Measurements from ENCODE around the gene ABCC5. TPM values are rescaled to one million over a fixed set of nuclear protein-coding genes. Genes with fewer than 3 reads are reported as not detected.

ABCC5 gene
- total RNA-seq (2021; fragmentation: NEBNext Ultra II Directional; extraction: Animal tissue kit (Norgen Biotek cat#: 25700)) (36.6 and 40.8 TPM in 2 replicates), polyA plus RNA-seq (2011; rRNA removed) (25.3 TPM in 2 replicates), polyA minus RNA-seq (2011; rRNA and poly(A)+ RNA removed) (33.6 and 37.4 TPM in 2 replicates)
- polyA plus RNA-seq (2011; cell fraction: cytosol; rRNA removed), result 30.1 TPM
- 73.6 TPM for polyA plus RNA-seq (2011; cell fraction: nucleus; rRNA removed)
- 24.7 to 30.8 TPM (median 27.4 TPM) in 4 replicates for polyA plus RNA-seq (2012, experiment 1 of 2)
- polyA plus RNA-seq (2012, experiment 2 of 2), result 6.0 TPM
- polyA plus RNA-seq (2013, experiment 1 of 2), result 29.8 TPM
- polyA plus RNA-seq (2013, experiment 2 of 2), result 28.5 TPM
- polyA minus RNA-seq (2011; cell fraction: cytosol; rRNA and poly(A)+ RNA removed), result 15.4 TPM
- polyA minus RNA-seq (2011; cell fraction: nucleus; rRNA and poly(A)+ RNA removed), result 38.2 TPM
- long read RNA-seq, experiment 1, partial matches to known transcripts, result 8 of 15 reads
- long read RNA-seq, experiment 1, other reads (novel, unspliced or antisense), result 6 of 15 reads
- long read RNA-seq, experiment 2, full-length matches to known transcripts, result 9 of 21 reads
- long read RNA-seq, experiment 2, partial matches to known transcripts, result 9 of 21 reads
- long read RNA-seq, experiment 2, other reads (novel, unspliced or antisense), result 3 of 21 reads

- Histone ChIP-seq H2AFZ (ENCODE audit: low read length) (peak within 1 kb of the TSS; percentile 100), H4K5ac (ENCODE audit: insufficient read length, low read depth, low read length) (peak within 1 kb of the TSS; percentile 79), H3K9me3 (ENCODE audit: insufficient read depth in 2 of 2, low read depth in 1 of 2, low read length in 1 of 2) (no peaks in the 10 kb centered on the region), H2BK120ac (replicated peaks; ENCODE audit: low read depth, low read length) (no peak within 1 kb of the TSS), H3K4me1 (replicated peaks in 1 of 4; ENCODE audit: control insufficient read depth in 3 of 4, insufficient read depth in 4 of 4, low read length in 3 of 4) (peaks cover 2 to 9% (median 7%) of the 10 kb centered on the region in 4 experiments; a peak in 3 of 7 replicates), H3K27ac (ENCODE audit: low read depth, low read length) (peak within 1 kb of the TSS; percentile 74), H4K20me1 (replicated peaks in 1 of 2; ENCODE audit: control insufficient read depth in 1 of 2, insufficient read depth in 2 of 2, low read length in 2 of 2) (no peaks in the 10 kb centered on the region), H2BK15ac (ENCODE audit: low read length) (no peak within 1 kb of the TSS; the same call in 1 of the 2 replicates), H3K14ac (ENCODE audit: insufficient read length) (no peak within 1 kb of the TSS), H3K18ac (ENCODE audit: extremely low read depth, low read length) (peak within 1 kb of the TSS; percentile 97), H3K23me2 (ENCODE audit: low read depth, low read length) (peaks cover 3% of the 10 kb centered on the region; the same call in 1 of the 2 replicates), H3K23ac (ENCODE audit: insufficient read length) (no peak within 1 kb of the TSS), H3K27me3 (replicated peaks in 1 of 4; ENCODE audit: control insufficient read depth in 3 of 4, extremely low read depth in 1 of 4, insufficient read depth in 3 of 4, low read length in 3 of 4) (no peaks in the 10 kb centered on the region), H2BK12ac (ENCODE audit: low read depth, low read length) (peak within 1 kb of the TSS; percentile 82; the same call in 1 of the 2 replicates), H2BK5ac (ENCODE audit: low read depth, low read length) (peak within 1 kb of the TSS; percentile 94), H4K8ac (ENCODE audit: extremely low read depth, insufficient read depth, low read length) (peak within 1 kb of the TSS; percentile 95), H3K79me1 (ENCODE audit: low read depth, low read length) (no peaks in the 10 kb centered on the region; the same call in 1 of the 2 replicates), H4K91ac (replicated peaks; ENCODE audit: insufficient read length, low read length) (peak within 1 kb of the TSS; percentile 77), H2BK20ac (ENCODE audit: low read length) (no peak within 1 kb of the TSS; the same call in 1 of the 2 replicates), H2AK5ac (ENCODE audit: low read depth, low read length) (0 out of 2 replicates have a peak within 1 kb of the TSS, but pooled peaks have one; percentile 0), H3K79me2 (ENCODE audit: control insufficient read depth in 1 of 2, insufficient read depth in 2 of 2, low read length in 2 of 2) (peaks cover 0 to 22% of the 10 kb centered on the region in 2 experiments; a peak in 2 of 4 replicates), H3K36me3 (ENCODE audit: control insufficient read depth in 2 of 4, insufficient read depth in 4 of 4, low read length in 3 of 4) (peaks cover 0 to 6% (median under 1%) of the 10 kb centered on the region in 4 experiments; a peak in 2 of 8 replicates), H3K4ac (replicated peaks; ENCODE audit: insufficient read length, low read depth, low read length) (peak within 1 kb of the TSS; percentile 81), H3K4me2 (ENCODE audit: insufficient read depth in 1 of 2, low read depth in 2 of 2, low read length in 2 of 2) (peak within 1 kb of the TSS; percentile 66 to 88), H3K56ac (replicated peaks; ENCODE audit: insufficient read length, low read depth, low read length) (peak within 1 kb of the TSS; percentile 91), H3K4me3 (ENCODE audit: extremely low read depth in 1 of 4, insufficient read depth in 2 of 4, low read depth in 3 of 4, low read length in 4 of 4) (peak within 1 kb of the TSS; percentile 81 to 98 (median 96)), H3K9ac (replicated peaks in 1 of 4; ENCODE audit: extremely low read depth in 1 of 4, low read depth in 3 of 4, low read length in 3 of 4) (peak within 1 kb of the TSS; percentile 65 to 91 (median 87))
- 2% methylated on average over 52 of the region's 55 CpGs; no CpG with 5 or more reads in 1 of the 2 experiments for WGBS, 2 experiments (ENCODE audit: extremely low coverage in 1 of 2, insufficient coverage in 1 of 2, insufficient read length in 1 of 2, insufficient replicate concordance in 2 of 2, low coverage in 1 of 2, low lambda C conversion rate in 2 of 2, missing lambda C conversion rate in 1 of 2)
- no peak for FAIRE-seq
- peak; percentile 81 to 90 for DNase-seq (ENCODE audit: low read depth in 1 of 2, low spot score in 2 of 2)
- ChIA-PET CTCF (ENCODE audit: partially characterized antibody) (interaction anchor here (0.7 to 1.6 kb wide), 9 partner anchors 10 to 193 kb away, joined by 3 to 7 read pairs (median 4); no protein-coding TSS in a partner anchor), POLR2A (ENCODE audit: partially characterized antibody) (interaction anchor here (0.6 to 2.0 kb wide), 11 partner anchors 15 to 354 kb away, joined by 3 to 9 read pairs (median 3); partner anchors contain the start of gene PARL)
- TF ChIP-seq ZNF274 (IDR thresholded peaks at IDR 0.05; ENCODE audit: borderline replicate concordance, extremely low read depth, low read length), result no peak
- TF ChIP-seq BRCA1 (IDR thresholded peaks at IDR 0.05; ENCODE audit: low read depth, low read length), result no peak
- TF ChIP-seq TCF12 (IDR thresholded peaks at IDR 0.05; ENCODE audit: low read depth, low read length), result no peak
- TF ChIP-seq SUZ12 (IDR thresholded peaks at IDR 0.05; ENCODE audit: low read length), result no peak
- TF ChIP-seq MAFK (IDR thresholded peaks at IDR 0.05; ENCODE audit: low read depth, low read length), result peak; percentile 3; the same call in 1 of the 2 replicates
- peak; percentile 41; the same call in 1 of the 2 replicates for TF ChIP-seq MAX (IDR thresholded peaks at IDR 0.05)
- TF ChIP-seq SAP30 (IDR thresholded peaks at IDR 0.05; ENCODE audit: insufficient read depth, insufficient replicate concordance, low read length), result peak; percentile 58
Measured at GRCh38 chr3:184017672-184018423, at the start of gene ABCC5. ABCC5 (minus strand) TSS chr3:184017884; CDS start chr3:184014392, 3,492 bp downstream.

Data from H1 (cell line).